ENCODE measurements around the gene RCOR1.
A peak's percentile ranks its signal among the peaks of the same experiment; 100 is the strongest.

Gene RCOR1

GRCh38 chr14:102776761-102777710 lies 184.6 kb downstream of the RCOR1 start, which contains the start of gene TRAF3:
Gene TRAF3, plus strand, starts transcription at chr14:102777449. Its CDS starts 92,753 bp downstream, at chr14:102870202.
- DNase-seq (ENCODE audit: low spot score) = peak; percentile 79

- DNase-seq (ENCODE audit: low spot score) = no peak
Measured at GRCh38 chr14:102777711-102778337, 185.4 kb downstream of the RCOR1 start.

GRCh38 chr14:102778338-102779083 lies 186.1 kb downstream of the RCOR1 start:
- no peak for DNase-seq (ENCODE audit: low spot score)

GRCh38 chr14:102779084-102779462 lies 186.6 kb downstream of the RCOR1 start:
- DNase-seq (ENCODE audit: low spot score) = no peak

GRCh38 chr14:102779574-102780315 lies 187.3 kb downstream of the RCOR1 start:
- DNase-seq (ENCODE audit: low spot score) = no peak
